HG03457 (cell line): ENCODE data around the gene OXCT1.
"Not testable (repeated sequence)": the region's sequence is repeated elsewhere in the genome, so short reads cannot be mapped to it uniquely, and the experiment has no call there.

Source experiments
- ATAC-seq: cut with Tn5 transposase; IDR thresholded peaks from one replicate; pipeline ENCODE4 v1.9.1; 2021; ENCODE audit warnings: moderate number of reproducible peaks; ENCODE audit not compliant: unreplicated experiment

Gene OXCT1

DNA sequence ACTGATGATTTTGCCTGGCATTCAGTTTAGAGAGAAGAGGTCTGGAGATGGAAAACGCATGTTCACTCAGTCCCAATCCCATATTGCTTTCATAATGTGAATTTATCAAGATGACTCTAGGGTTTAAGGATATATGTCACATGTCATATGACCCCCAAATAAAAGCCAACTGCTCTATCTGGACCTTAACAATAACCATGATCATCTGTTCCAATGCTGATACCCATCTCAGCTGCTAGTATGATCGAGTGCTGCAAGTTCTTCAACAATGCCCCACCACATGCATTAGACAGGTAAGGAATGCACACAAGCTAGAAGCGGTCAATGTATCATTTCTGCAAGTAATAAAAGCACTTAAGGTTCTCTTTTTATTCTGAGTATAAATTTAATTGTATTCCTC lies 91.8 kb downstream of the OXCT1 start:
- no peak for ATAC-seq

DNA sequence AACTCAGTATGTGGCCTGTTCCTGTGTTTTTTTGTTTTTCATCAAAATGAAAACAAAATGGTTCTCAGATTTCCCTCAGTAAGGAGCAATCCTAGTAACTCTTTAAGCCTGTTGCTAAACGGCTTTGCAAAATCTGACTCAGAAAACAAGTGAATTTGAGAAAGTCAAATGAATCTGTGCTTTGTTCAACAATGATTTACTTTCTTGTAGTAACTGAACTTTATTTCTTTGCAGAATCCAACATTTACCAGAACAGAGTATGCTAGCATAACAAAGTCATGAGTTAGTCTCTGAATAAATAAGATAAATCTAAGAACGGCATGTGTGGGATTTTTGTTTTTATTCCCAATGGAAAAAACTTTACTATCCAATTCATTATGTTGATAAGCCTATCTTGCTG lies 93.8 kb downstream of the OXCT1 start:
- no peak for ATAC-seq

DNA sequence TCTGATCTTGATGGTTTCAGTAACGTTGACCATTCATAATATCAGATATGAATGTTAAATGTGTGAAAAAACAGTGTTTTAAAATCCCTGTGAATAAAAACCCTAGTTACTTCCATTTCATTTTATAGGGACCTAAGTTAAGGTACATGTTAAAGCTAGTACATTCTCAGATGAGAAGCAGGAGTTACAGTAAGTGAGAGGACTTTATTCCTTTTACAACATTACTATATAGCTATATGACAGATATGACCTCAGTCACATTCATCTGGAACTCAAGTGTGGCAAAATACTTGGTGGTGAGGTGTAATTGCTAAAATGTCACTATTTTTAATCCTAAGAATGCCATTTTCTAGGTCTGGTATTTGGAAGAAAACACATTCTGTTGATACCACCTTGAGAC lies 96.4 kb downstream of the OXCT1 start:
- no peak for ATAC-seq

DNA sequence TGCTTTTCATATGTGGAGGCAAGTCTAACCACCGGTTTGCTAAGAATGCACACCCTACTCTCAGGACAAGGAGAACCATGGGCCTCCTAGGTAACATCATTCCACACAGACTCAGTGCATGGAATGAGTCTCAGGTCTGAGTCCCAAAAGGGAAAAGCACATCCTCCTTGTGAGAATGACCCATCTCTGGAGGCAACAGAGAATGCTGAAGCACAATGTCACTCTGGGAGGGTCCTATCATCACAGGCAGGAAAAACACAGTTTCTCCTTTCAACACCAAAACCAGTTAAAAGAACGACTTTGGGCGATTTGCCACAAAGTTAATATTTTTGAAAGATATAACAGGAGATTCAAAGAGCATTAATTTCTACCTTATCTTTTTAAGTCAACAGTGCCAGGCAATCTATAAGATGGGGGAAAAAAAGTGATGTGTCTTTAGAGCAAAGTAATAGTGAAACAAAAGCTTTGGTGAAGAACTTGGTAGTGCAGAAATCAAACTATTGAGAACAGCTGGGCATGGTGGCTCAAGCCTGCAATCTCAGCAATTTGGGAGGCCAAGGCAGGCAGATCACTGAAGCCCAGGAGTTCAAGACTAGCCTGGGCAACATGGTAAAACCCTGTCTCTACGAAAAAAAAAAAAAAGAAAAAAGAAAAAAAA lies 97.3 kb downstream of the OXCT1 start:
- ATAC-seq = no peak

DNA sequence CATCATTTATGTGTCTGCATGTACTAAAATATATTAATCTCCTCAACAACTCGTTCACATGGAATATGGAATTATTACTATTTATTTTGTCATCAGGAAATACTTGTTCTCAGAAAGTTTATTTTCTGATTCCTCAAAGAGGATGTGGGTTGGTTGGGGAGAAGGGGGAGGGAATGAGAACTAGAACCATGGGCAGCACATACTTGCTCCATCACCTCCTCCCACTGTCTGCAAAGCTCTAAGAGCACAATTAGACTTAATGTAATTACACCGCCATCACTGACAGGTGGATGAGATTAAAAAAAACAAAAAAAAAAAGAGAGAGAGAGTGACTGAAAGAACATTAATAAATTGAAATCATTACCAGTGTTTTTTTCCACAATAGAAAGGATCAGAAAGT lies 98.2 kb downstream of the OXCT1 start:
- ATAC-seq = no peak

DNA sequence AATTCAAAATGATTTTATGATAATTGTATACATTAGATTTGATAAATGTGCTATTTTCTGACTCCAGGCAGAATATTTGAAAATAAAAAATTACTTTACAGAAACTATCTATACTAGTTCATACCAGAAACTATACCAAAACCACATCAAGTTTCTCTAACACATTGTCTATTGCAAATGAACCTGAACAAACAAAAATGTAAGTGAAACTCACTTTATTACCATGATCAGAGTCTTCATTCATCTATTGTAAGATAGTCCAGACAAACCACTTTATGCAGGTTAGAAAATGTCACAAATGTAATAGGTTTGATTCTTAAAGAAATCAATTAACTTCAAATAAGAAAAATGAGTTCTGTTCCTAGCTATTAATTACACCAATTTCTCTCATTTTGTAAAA lies 99.4 kb downstream of the OXCT1 start:
- peak; percentile 92 for ATAC-seq

DNA sequence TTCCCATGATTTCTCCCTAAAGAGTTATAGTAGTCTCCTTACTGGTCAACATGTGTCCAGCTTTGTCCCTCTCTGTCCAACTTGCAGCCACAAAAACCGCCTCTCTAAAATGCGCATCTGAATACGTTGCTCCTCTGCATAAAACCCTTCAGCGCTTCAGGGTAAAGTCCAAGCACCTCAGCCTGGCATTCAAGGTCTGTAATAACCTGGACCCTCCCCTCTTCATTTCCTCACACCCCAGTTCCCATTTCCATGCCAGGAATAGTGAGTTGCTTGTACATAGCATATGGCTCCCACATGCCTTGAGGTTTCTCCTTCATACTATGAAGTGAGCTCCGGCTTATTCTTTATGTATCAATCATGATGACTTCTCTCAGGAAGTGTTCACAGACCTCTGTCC lies 101.5 kb downstream of the OXCT1 start:
- ATAC-seq = no peak

DNA sequence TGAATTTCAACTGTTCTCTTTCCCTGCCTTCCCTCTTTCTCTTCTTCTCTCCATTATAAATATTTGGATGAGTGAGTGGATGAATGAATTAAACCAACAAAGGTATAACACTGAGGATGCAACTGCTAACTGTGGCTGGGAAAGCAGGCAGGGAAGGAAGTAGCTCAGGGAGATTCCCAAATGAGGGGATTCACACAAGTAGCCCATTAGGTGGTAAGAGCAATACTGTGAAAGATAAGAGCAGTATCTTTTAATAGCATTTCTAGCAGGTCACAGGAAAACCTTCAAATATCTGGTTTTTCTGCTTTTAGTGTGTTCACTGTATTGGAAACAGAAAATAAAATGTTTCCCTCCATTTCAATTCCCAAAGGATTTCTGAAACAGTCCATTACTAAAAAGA lies 105.6 kb downstream of the OXCT1 start:
- ATAC-seq = no peak

DNA sequence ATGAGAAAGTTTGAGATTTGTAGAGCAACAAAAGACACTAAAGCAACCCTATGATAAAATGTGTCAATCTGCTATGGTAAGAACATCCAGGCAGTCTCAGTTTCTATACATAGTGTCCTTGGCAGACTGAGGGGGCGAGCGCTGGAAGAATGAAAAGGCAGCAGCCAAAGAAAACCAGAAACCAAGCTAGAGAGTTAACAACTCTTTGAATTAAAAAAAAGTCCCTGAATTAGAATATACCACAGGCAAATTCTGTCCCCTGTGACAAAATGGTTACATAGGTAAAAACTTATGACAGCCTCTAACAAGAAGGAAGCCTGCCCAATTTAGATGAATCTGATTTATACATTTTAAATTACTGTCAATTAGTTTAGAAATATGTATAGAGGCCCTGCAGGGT lies 106.7 kb downstream of the OXCT1 start:
- peak; percentile 49 for ATAC-seq

DNA sequence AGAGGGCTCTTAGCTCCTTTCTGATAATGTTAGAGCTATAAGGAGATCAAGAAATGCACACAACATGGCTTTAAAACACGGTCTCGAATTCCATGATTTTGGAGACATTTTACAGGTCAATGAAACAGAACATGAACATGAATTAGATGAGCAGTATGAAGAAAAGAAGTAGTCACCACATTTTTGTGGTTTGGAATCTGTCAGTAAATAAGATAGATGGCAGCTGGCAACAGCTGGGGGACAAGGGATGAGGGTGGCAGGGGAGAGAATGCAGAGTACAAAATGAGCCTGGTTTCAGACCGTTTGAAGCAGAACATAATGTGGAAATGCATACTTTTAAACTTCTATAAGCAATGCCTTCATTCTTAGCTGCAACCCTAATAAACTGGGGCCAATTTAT lies 107.1 kb downstream of the OXCT1 start:
- ATAC-seq = peak; percentile 41

DNA sequence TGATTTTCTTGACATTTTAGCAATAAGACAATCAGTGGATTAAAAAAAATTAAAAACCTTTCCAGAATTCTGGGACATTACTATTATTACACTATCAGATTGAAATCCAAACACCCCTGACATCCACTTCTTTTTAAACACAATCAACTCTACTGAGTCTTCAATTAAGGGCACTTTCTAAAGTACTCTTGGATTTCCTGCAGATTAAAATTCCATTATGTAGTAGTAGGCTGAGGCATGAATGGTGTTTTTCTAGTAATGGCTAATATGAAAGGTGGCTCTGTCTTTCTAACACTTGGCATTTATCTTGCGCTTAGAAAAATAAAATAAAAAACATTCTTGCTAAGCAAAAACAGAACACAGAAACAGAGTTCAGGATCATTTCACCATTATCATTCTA lies 107.8 kb downstream of the OXCT1 start:
- no peak for ATAC-seq

DNA sequence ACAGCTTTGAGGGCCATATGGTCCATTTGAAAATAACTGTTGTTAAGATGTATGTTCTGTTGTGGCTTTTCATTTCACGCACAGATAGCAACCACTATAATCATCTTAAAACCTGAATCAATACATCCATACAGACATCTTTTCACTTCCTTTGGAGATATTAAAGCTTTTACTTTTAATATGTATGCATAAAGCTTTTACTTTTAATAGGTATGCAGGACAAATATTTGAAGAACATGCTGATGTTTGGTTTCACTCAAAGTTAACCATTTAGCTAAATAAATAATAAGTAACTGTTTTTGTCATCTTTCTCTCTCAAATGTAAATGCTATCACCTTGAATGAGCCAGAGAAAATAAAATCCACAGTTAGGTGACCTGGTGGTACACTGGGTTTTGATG lies 108.6 kb downstream of the OXCT1 start:
- no peak for ATAC-seq

DNA sequence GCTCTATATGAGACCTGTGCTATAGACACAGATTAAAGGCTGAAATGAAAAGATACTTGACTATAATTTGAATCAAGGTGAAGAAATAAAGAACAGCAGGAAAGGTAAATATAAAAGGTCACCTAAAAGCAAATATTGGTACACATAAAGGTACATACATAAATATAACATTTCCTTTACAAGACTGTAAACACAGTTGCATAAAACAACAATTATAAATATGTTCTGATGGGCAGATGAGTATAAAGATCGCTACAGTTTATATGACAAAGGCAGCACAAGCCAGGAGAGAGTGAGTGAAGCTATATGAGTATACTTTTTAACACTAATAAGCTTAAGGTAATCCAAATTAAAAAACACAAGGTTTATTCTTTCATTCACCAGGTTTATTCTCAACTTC lies 114.5 kb downstream of the OXCT1 start:
- ATAC-seq = no peak

DNA sequence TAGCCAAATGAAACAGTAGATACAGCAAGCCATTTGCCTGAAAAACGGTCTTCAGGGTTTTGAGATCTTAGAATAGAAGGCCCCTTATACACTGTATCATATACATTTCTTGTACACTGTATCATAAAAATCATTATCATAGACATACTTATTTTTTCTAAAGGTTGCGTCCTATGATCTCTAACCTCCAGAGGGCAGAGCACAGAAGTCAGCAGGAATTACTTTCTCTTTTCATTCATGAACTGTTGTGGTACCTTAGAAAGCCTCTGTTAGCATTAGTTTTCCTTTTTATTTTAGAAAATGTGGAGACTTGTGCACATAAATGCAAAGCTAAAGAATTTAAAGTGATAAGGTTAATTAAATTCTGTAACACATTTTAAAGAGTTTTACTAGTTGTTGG lies 115.4 kb downstream of the OXCT1 start:
- no peak for ATAC-seq

DNA sequence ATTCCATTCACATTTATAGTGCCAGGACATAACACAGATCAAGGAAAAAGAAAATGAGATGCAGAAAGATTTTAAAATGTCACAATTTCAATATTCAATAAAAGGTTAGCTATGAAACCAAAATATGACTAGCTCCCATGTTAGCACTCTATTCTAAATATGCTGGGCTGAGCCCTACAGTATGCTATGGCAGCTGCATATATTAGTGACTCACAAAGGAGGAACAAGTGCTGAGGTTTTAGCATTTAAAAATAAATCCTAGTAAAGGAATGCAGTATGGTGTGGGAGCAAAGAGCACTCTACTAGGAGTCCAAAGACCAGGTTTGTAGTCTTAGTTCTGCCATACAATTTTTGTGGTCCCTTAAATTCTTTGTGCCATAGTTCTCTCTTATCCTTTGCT lies 118.4 kb downstream of the OXCT1 start:
- ATAC-seq = no peak

DNA sequence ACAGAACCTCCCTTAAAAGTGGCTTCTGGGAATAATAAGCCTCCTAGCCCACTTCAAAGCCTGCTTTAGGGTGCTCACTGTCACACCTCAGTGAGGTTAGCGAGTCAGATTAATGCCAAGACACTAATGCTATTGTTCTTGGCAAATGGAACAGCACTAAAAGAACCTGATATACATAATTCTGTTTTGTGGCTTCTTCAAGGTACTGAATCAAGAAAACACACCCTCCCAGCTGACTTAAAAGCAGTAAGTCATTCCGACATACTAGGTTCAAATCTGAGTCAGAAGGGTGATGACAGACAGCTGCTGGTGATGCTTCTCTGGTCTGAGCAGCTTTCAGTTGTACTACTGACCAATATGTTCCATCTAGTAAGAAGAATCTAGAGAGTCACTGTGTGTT lies 121.6 kb downstream of the OXCT1 start:
- ATAC-seq = peak; percentile 96

DNA sequence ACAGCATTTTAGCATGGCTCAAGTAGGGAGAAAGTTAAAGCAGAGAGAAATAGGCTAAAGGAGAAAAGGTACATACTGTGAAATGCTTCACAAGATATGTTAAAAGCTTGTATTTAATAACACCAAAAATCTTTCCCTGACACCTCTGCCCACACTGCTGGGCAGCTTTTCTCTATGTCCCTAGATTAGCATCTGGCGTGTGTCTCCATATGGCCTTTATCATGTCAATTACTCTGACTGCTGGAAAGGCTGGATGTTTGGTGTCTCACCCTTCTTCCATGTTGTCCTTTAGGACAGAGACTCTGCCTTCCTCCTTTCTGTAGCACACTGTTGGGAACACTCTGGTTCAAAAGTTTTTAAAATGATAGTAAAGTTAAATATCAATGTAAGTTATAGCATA lies 122.5 kb downstream of the OXCT1 start:
- no peak for ATAC-seq

DNA sequence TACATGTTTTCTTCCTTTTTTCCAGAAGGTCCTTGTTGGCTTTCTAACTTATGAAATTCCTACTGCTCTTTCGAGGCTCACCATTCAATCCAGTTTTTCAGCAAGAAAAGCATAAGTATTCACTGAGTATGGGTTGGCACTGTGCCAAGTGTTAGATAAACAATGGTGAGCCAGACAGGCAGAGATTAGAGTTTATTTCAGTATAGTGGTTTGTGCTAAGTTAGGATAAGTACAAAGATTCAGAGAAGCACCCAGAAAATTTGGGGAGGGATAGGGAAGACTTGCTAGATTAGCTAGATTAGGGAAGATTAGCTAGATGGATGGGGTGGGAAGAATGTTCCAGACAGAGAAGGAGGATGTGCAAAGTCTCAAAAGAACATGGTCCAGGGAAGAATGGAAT lies 122.9 kb downstream of the OXCT1 start:
- no peak for ATAC-seq

DNA sequence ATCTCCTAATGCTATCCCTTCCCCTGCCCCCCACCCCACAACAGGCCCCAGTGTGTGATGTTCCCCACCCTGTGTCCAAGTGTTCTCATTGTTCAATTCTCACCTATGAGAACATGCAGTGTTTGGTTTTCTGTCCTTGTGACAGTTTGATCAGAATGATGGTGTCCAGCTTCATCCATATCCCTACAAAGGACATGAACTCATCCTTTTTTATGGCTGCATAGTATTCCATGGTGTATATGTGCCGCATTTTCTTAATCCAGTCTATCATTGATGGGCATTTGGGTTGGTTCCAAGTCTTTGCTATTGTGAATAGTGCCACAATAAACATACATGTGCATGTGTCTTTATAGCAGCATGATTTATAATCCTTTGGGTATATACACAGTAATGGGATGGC lies 127.6 kb downstream of the OXCT1 start:
- not testable (repeated sequence) for ATAC-seq

DNA sequence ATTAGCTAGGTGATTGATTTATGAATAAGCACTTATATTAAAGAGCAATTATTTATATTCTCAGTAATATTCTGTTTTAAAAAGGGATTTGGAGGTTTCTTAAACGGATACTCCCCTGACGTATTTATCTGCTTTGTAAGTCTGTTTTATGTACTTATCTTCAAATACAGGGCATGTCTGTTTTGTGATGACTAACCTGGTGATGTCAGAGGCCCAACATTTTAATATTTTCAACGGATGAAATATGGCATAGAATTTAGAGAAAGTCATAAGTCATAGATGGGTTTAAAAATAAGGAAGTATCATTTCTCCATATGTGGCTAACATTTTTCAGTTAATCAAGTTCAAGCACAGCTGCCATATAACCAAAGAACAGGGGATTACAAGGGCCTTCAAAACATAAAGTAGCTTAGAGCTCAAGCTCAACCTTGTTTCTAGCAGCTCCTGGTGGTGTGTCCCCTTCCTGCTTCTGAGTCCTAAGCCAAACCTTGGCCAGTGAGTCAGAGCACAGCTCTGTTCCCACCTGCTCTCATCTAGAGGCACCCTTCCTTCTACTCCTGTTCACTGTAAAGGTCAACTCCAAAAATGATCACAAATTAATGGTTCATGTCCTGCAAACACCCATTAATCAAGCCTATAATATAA lies 131.4 kb downstream of the OXCT1 start:
- no peak for ATAC-seq

DNA sequence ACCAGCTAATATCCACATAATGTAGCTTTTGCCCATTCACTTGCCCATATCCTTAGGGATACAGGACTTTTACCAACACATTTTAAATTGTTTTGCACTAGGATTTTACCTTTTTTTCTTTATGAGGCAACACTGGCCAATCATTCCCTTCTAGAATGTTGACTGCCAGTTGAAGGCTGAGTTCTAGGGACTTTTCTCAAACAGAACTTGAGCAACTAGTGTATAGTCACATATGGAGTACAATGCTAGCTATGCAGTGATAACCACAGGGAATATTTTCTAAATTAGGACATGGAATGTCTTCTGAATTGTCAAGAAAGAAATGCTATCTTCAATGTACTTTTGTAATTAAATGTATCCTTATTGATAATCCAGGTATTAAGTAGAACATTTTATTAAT lies 133.6 kb downstream of the OXCT1 start:
- no peak for ATAC-seq

DNA sequence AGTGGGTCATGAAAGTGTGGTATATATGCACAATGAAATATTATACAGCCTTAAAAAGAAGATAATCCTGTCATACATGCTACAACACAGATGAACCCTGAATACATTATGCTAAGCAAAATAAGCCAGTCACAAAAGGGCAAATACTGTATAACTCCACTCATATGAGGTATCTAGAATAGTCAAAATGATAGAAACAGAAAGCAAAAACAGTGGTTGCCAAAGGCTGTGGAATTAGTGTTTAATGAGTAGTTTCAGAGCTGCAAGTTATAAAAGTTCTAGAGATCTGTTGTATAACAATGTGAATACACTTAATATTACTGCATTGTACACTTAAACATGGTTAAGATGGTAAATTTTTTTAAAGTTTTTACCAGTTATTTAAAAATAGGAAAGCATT lies 135.0 kb downstream of the OXCT1 start:
- ATAC-seq = no peak

DNA sequence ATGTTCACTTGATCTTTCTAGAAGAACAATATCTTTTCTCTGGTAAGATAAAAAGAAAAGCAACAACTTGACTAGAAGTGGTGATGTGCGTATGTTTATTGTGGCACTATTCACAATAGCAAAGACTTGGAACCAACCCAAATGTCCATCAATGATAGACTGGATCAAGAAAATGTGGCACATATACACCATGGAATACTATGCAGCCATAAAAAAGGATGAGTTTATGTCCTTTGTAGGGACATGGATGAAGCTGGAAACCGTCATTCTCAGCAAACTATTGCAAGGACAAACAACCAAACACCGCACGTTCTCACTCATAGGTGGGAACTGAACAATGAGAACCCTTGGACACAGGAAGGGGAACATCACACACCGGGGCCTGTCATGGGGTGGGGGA lies 140.8 kb downstream of the OXCT1 start:
- not testable (repeated sequence) for ATAC-seq
